BLaER1 treated with 17β-estradiol and CSF1 and Interleukin-3, amounts not matched to agents 10 nM and 100 nM (cell line): ENCODE measurements around the gene ST8SIA1.

Experiments used
- H3K27ac ChIP-seq, 11 experiments: shearing (Covaris generic); formaldehyde crosslinking; 2 replicates each; pipeline ENCODE4 v1.8.1; 2022
- H3K27me3 ChIP-seq, 11 experiments: shearing (Covaris generic); formaldehyde crosslinking; 2 replicates each; pipeline ENCODE4 v1.8.1; 2022
- H3K36me3 ChIP-seq, 11 experiments: shearing (Covaris generic); formaldehyde crosslinking; 2 replicates each; pipeline ENCODE4 v1.8.1; 2022
- H3K4me1 ChIP-seq, 10 experiments: shearing (Covaris generic); formaldehyde crosslinking; 2 replicates each; pipeline ENCODE4 v1.8.1; 2022
- H3K4me2 ChIP-seq, 11 experiments: shearing (Covaris generic); formaldehyde crosslinking; 2 replicates each; pipeline ENCODE4 v1.8.1; 2022
- H3K4me3 ChIP-seq, 10 experiments: shearing (Covaris generic); formaldehyde crosslinking; 2 replicates each; pipeline ENCODE4 v1.8.1; 2022
- H3K9ac ChIP-seq, 11 experiments: shearing (Covaris generic); formaldehyde crosslinking; 2 replicates each; pipeline ENCODE4 v1.8.1; 2022
- H3K9me3 ChIP-seq, 11 experiments: shearing (Covaris generic); formaldehyde crosslinking; replicated peaks in 1 of 11; 2 replicates each; pipeline ENCODE4 v1.8.1; 2022
- H4K20me1 ChIP-seq, 11 experiments: shearing (Covaris generic); formaldehyde crosslinking; 2 replicates each; pipeline ENCODE4 v1.8.1; 2022
- Cebpa-rat ChIP-seq, 11 experiments: shearing (Covaris generic); IDR thresholded peaks; 2 replicates each; pipeline ENCODE4 v1.8.1; 2022

Gene ST8SIA1

DNA sequence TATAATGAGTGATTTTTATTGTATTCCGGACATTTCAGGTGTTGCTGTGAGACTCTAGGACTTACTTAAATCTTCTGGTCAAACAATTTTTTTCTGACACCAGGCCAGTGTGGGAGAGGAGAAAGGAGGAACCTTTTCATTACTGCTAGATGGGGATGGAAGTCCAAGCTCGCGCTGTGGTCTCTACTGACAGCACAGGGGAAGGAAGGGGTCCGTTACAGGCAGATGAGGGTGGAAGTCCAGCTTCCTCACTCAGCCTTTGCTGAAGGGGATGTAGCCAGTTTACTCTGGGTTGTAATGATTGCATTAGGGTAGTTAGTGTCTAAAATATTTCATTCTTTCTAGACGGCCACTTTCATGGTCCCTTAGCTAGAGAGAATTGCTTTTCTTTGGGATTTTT lies 26.3 kb upstream of the ST8SIA1 start:
- H3K27me3 ChIP-seq = no peaks in the 10 kb centered on the region
- H3K36me3 ChIP-seq = no peaks in the 10 kb centered on the region
- no peak overlapping the region for H3K27ac ChIP-seq
- H3K4me1 ChIP-seq = no peaks in the 10 kb centered on the region
- no peak overlapping the region for H3K4me2 ChIP-seq
- H3K9ac ChIP-seq = no peak overlapping the region
- TF ChIP-seq Cebpa-rat (IDR thresholded peaks at IDR 0.05) = no peak
- no peaks in the 10 kb centered on the region for H4K20me1 ChIP-seq
- no peaks in the 10 kb centered on the region for H3K9me3 ChIP-seq
- no peak overlapping the region for H3K4me3 ChIP-seq

DNA sequence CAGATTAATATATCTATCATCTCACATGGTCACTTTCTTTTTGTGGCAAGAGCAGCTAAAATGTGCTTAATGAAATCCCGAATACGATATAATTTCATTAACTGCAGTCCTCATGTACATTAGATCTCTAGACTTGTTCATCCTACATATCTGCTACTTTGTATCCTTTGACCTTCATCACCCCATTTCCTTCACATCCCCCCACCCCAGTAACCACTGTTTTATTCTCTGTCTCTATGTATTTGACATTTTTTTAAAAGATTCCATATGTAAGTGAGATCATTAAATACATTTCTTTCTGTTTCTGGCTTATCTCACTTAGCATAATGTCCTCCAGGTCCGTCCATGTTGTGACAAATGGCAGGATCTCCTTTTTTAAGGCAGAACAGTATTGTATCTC lies 23.0 kb upstream of the ST8SIA1 start:
- no peak overlapping the region for H3K4me2 ChIP-seq
- no peaks in the 10 kb centered on the region for H3K36me3 ChIP-seq
- no peaks in the 10 kb centered on the region for H3K27me3 ChIP-seq
- no peaks in the 10 kb centered on the region for H3K9me3 ChIP-seq
- H3K9ac ChIP-seq = no peak overlapping the region
- H3K4me3 ChIP-seq = no peak overlapping the region
- no peaks in the 10 kb centered on the region for H3K4me1 ChIP-seq
- H4K20me1 ChIP-seq = no peaks in the 10 kb centered on the region
- no peak for TF ChIP-seq Cebpa-rat (IDR thresholded peaks at IDR 0.05)
- H3K27ac ChIP-seq = no peak overlapping the region

DNA sequence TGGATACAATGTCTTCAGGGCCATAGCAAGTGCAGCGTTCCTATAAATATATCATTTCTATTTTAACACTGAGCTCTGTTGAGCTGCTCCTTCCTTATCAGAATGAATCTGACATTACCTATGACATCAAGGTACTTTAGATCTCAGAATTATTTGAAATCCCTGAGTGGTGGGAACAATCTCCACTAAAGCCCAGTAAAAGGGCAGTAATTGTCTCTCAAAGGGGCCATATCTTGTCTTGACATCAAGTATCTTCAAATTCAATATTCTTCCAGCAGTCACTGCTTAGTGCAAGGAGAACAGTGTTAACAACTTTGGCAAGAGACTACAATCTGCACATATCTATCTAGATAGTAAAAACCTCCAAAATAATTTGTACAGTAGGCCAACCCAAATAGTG lies 21.7 kb upstream of the ST8SIA1 start:
- no peak overlapping the region for H3K9ac ChIP-seq
- H3K9me3 ChIP-seq = no peaks in the 10 kb centered on the region
- H4K20me1 ChIP-seq = no peaks in the 10 kb centered on the region
- TF ChIP-seq Cebpa-rat (IDR thresholded peaks at IDR 0.05) = no peak
- H3K36me3 ChIP-seq = no peaks in the 10 kb centered on the region
- H3K27me3 ChIP-seq = no peaks in the 10 kb centered on the region
- no peak overlapping the region for H3K4me3 ChIP-seq
- H3K4me1 ChIP-seq = no peaks in the 10 kb centered on the region
- H3K4me2 ChIP-seq = no peak overlapping the region
- no peak overlapping the region for H3K27ac ChIP-seq

DNA sequence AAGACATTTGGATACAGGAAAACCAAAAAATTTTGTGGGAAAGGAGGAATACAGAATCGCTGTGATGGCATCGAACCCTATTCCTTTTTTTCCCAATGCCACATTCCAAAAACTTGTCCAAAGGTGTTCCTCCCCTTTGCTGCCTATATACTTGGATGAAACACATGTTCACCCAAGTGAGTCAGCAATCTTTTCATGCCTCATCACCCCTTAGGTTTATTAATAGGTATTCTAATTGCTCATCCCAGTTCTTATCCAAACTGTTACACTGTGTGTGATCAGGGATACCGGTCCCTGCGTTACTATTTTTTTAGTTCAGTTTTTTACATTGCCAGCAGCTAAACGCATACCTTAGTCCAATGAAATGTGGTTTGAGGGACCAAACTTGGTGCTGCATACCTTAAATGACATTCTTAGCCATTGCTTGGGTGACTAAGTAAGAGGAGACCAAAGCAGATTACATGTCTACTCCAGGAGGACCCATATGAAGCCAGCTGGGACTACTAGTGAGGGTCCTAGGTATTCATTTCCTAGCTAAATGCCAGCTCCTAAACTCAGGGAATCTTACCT lies 20.6 kb upstream of the ST8SIA1 start:
- TF ChIP-seq Cebpa-rat (IDR thresholded peaks at IDR 0.05) = no peak
- Histone ChIP-seq H3K9me3 (no peaks in the 10 kb centered on the region), H4K20me1 (no peaks in the 10 kb centered on the region), H3K4me1 (no peaks in the 10 kb centered on the region), H3K4me2 (no peak overlapping the region), H3K36me3 (no peaks in the 10 kb centered on the region), H3K27me3 (no peaks in the 10 kb centered on the region), H3K4me3 (no peak overlapping the region), H3K9ac (no peak overlapping the region), H3K27ac (no peak overlapping the region)

DNA sequence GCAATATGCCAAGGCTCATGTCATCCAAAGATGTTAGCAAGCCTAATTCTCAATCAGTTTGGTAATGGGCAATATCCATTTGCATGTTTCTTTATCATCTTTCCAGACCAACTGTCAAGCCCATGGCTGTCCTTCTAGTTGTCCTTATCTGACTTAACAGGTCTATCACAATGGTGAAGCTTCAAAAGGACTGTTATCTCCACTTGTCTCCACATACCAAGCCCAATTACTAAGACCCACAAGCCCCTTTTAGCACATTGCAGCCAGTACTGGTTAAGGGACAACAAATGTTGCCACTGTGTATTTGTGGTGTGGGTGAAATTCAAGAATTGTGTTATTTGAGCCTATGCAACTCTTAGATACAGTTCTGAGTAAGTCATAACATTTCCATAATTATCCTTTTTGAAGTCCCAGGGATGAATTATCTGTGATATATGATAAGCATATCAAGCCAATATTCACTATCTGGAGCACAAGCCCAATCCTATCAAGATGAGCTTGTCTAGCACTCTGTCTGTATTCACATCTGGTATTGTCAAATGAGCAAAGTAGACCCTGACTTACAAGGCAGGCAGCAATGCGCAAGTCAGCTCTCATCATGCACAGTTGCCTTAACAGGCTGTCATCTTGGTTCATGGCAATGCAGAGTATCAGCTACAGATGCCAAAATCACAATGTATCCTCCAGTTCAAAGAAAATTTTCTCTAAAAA lies 19.3 kb upstream of the ST8SIA1 start:
- H3K36me3 ChIP-seq = no peaks in the 10 kb centered on the region
- H3K27me3 ChIP-seq = no peaks in the 10 kb centered on the region
- no peak overlapping the region for H3K4me2 ChIP-seq
- no peak overlapping the region for H3K9ac ChIP-seq
- no peaks in the 10 kb centered on the region for H3K4me1 ChIP-seq
- no peak for TF ChIP-seq Cebpa-rat (IDR thresholded peaks at IDR 0.05)
- no peak overlapping the region for H3K27ac ChIP-seq
- H4K20me1 ChIP-seq = no peaks in the 10 kb centered on the region
- H3K4me3 ChIP-seq = no peak overlapping the region
- H3K9me3 ChIP-seq = no peaks in the 10 kb centered on the region

DNA sequence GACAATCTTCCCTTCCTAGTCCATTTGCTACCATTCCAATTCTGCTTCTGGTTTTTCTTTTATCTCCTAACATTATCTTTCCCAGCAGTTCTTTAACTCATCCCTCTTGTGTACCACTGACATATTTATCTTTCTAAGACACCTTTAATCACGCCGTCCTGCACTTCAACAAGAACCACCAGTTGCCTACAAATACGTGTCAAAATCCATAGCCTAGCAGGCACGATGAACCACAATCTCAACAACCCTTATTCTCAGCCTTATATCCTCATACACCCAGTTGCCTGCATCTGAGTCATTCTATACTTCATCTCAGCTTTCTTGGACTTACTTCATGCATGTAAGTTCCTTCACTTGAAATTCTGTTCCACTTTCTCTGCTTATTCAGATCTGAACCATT lies 16.4 kb upstream of the ST8SIA1 start:
- Histone ChIP-seq H3K4me3 (no peak overlapping the region), H3K27ac (no peak overlapping the region), H3K9me3 (no peaks in the 10 kb centered on the region), H3K9ac (no peak overlapping the region), H3K36me3 (no peaks in the 10 kb centered on the region), H4K20me1 (no peaks in the 10 kb centered on the region), H3K4me2 (no peak overlapping the region), H3K4me1 (no peaks in the 10 kb centered on the region), H3K27me3 (no peaks in the 10 kb centered on the region)
- TF ChIP-seq Cebpa-rat (IDR thresholded peaks at IDR 0.05) = no peak

DNA sequence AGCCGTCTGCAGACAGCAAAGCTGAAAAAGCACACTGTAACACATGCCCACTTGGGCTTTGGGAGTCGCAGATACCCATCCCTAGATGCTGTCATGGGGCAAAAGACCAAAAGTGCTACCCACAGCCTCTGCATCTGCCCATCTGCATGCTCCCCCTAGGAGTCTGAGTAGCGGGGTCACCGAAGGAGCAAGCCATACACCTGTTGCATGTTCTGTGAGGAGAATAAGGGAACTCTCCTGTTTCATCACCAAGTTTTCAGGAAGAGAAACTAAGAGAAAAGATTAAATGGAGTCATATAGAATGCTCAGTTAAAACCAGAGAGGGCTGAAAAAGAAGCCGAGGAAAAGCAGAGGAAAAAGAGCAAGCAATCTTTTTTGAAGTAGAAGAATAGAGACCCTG lies 13.7 kb upstream of the ST8SIA1 start:
- H3K4me3 ChIP-seq = no peak overlapping the region
- H3K4me2 ChIP-seq = no peak overlapping the region
- no peaks in the 10 kb centered on the region for H4K20me1 ChIP-seq
- no peak overlapping the region for H3K27ac ChIP-seq
- TF ChIP-seq Cebpa-rat (IDR thresholded peaks at IDR 0.05) = no peak
- H3K9ac ChIP-seq = no peak overlapping the region
- H3K4me1 ChIP-seq = no peaks in the 10 kb centered on the region
- no peaks in the 10 kb centered on the region for H3K27me3 ChIP-seq
- no peaks in the 10 kb centered on the region for H3K9me3 ChIP-seq
- H3K36me3 ChIP-seq = no peaks in the 10 kb centered on the region

DNA sequence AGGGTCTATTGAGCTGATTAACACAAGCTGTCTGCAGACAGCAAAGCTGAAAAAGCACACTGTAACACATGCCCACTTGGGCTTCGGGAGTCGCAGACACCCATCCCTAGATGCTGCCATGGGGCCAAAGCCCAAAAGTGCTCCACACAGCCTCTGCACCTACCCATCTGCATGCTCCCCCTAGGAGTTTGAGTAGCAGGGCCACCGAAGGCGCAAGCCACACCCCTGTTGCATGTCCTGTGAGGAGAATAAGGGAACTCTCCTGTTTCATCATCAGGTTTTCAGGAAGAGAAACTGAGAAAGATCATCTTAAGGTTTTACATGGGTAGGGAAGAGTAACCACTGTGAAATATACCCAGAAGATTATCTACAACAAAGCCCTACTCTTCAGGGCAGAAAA lies 5.6 kb upstream of the ST8SIA1 start:
- Histone ChIP-seq H3K9ac (no peak overlapping the region), H3K4me2 (peak overlapping the region in 5 of 11 experiments; percentile 37 to 67 (median 47); a peak in 8 of 22 replicates), H3K4me1 (peaks cover 0 to 16% (median 3%) of the 10 kb centered on the region in 10 experiments; a peak in 8 of 20 replicates), H3K36me3 (no peaks in the 10 kb centered on the region), H3K27ac (0 out of 22 replicates have a peak overlapping the region, but pooled peaks of 1 of the 11 experiments have one; percentile 28), H3K27me3 (peaks cover 2 to 15% (median 8%) of the 10 kb centered on the region in 11 experiments), H3K9me3 (peaks cover 0 to 15% (median 0%) of the 10 kb centered on the region in 11 experiments; a peak in 2 of 22 replicates), H4K20me1 (no peaks in the 10 kb centered on the region), H3K4me3 (no peak overlapping the region)
- TF ChIP-seq Cebpa-rat (IDR thresholded peaks at IDR 0.05) = no peak

DNA sequence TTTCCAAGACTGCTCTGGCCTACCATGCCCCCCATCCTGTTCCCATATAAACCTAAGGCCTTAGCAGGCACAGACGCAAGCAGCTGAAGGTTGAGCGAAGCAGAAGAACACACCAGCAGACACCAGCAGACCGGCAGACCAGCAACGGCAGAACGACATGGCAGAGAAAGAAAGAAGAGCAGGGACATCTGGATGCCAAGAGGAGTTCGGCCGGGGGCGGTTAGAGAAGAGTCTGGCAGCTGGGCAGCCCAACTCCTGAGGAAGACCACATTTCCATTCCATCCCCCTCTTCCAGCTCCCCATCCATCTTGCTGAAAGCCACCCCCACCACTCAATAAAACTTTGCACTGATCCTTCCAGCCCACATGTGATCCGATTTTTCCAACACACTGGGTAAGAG lies 5.2 kb upstream of the ST8SIA1 start:
- Histone ChIP-seq H3K36me3 (no peaks in the 10 kb centered on the region), H3K27ac (no peak overlapping the region), H4K20me1 (no peaks in the 10 kb centered on the region), H3K27me3 (peaks cover 6 to 20% (median 13%) of the 10 kb centered on the region in 11 experiments), H3K4me1 (peaks cover 0 to 16% (median 3%) of the 10 kb centered on the region in 10 experiments; a peak in 8 of 20 replicates), H3K4me3 (no peak overlapping the region), H3K9ac (no peak overlapping the region), H3K4me2 (peak overlapping the region in 4 of 11 experiments; percentile 37 to 67 (median 52); a peak in 8 of 22 replicates), H3K9me3 (peaks cover 0 to 15% (median 0%) of the 10 kb centered on the region in 11 experiments; a peak in 2 of 22 replicates)
- no peak for TF ChIP-seq Cebpa-rat (IDR thresholded peaks at IDR 0.05)

DNA sequence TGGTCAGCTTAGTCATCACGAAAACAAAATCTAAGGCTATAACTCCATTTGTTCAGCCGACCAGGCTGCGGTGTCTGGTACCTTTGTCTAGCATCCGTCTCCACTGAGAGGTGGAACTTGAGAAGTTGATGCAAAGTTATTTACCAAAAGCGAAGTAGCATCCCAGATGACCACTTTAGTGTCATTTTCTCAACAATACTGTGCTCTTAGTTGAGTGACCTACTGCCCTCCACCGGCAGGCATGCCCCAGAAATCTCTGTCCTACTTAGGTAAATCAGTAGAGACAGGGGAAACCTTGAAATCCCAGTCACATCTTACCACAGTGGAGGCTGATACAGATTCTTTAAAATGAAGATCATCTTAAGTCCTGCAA lies 1.3 kb upstream of the ST8SIA1 start:
- Histone ChIP-seq H3K9me3 (peaks cover 0 to 13% (median 7%) of the 10 kb centered on the region in 11 experiments; a peak in 7 of 22 replicates), H4K20me1 (peaks cover 0 to 12% (median 0%) of the 10 kb centered on the region in 11 experiments; a peak in 4 of 22 replicates), H3K27me3 (peaks cover 36 to 52% (median 45%) of the 10 kb centered on the region in 11 experiments), H3K9ac (no peak overlapping the region), H3K4me3 (peak overlapping the region in 9 of 10 experiments; percentile 62 to 74 (median 66); a peak in 13 of 20 replicates), H3K4me2 (peak overlapping the region; percentile 83 to 96 (median 91)), H3K36me3 (no peaks in the 10 kb centered on the region), H3K4me1 (peaks cover 0 to 24% (median 8%) of the 10 kb centered on the region in 10 experiments; a peak in 9 of 20 replicates), H3K27ac (no peak overlapping the region)
- TF ChIP-seq Cebpa-rat (IDR thresholded peaks at IDR 0.05) = no peak
